Neural cell (in vitro differentiated cells): ENCODE measurements around the gene UROC1.

Experiments
- EZH2 ChIP-seq: fragments of 200-600, 300-800 bp; shearing (Covaris generic), sonication (generic); IDR thresholded peaks from 2 replicates; pipeline ENCODE4 v1.6.1; 2014; ENCODE audit warnings: antibody characterized with exemption, low read length, borderline replicate concordance, mild to moderate bottlenecking; ENCODE audit not compliant: insufficient read depth, poor library complexity, severe bottlenecking
- POLR2AphosphoS5 ChIP-seq: IDR thresholded peaks from 2 replicates; pipeline ENCODE4 v1.6.1; 2012
- TF ChIP-seq, protein P1 (sequence below): IDR thresholded peaks from 2 replicates; pipeline ENCODE4 v1.6.1; 2012; ENCODE audit warnings: borderline replicate concordance
- TF ChIP-seq, protein P2 (sequence below): fragments of 450-650 bp; IDR thresholded peaks from 2 replicates; pipeline ENCODE4 v1.5.1; 2014; ENCODE audit warnings: antibody characterized with exemption, mild to moderate bottlenecking, moderate library complexity; ENCODE audit not compliant: poor library complexity, severe bottlenecking

DNA sequence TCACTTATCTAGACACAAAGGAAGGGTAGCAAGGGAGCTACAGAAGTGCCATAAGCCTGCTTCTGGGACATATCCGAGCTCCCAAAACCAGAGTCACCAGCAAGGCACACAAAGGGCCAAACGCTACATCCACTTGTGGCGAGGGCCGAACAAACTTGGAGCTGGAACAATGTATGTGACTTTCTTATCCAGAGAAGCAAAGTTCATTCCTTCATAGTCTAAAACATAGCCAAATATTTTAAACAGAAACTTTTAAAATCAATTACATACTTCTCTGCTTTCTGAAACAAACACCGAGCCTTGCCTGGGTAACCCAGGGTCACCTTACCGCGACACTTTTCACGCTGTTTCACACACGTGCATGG is 57.8 kb downstream of the UROC1 start:
- TF ChIP-seq, protein P1, sequence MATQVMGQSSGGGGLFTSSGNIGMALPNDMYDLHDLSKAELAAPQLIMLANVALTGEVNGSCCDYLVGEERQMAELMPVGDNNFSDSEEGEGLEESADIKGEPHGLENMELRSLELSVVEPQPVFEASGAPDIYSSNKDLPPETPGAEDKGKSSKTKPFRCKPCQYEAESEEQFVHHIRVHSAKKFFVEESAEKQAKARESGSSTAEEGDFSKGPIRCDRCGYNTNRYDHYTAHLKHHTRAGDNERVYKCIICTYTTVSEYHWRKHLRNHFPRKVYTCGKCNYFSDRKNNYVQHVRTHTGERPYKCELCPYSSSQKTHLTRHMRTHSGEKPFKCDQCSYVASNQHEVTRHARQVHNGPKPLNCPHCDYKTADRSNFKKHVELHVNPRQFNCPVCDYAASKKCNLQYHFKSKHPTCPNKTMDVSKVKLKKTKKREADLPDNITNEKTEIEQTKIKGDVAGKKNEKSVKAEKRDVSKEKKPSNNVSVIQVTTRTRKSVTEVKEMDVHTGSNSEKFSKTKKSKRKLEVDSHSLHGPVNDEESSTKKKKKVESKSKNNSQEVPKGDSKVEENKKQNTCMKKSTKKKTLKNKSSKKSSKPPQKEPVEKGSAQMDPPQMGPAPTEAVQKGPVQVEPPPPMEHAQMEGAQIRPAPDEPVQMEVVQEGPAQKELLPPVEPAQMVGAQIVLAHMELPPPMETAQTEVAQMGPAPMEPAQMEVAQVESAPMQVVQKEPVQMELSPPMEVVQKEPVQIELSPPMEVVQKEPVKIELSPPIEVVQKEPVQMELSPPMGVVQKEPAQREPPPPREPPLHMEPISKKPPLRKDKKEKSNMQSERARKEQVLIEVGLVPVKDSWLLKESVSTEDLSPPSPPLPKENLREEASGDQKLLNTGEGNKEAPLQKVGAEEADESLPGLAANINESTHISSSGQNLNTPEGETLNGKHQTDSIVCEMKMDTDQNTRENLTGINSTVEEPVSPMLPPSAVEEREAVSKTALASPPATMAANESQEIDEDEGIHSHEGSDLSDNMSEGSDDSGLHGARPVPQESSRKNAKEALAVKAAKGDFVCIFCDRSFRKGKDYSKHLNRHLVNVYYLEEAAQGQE: no peak
- TF ChIP-seq, protein P2, sequence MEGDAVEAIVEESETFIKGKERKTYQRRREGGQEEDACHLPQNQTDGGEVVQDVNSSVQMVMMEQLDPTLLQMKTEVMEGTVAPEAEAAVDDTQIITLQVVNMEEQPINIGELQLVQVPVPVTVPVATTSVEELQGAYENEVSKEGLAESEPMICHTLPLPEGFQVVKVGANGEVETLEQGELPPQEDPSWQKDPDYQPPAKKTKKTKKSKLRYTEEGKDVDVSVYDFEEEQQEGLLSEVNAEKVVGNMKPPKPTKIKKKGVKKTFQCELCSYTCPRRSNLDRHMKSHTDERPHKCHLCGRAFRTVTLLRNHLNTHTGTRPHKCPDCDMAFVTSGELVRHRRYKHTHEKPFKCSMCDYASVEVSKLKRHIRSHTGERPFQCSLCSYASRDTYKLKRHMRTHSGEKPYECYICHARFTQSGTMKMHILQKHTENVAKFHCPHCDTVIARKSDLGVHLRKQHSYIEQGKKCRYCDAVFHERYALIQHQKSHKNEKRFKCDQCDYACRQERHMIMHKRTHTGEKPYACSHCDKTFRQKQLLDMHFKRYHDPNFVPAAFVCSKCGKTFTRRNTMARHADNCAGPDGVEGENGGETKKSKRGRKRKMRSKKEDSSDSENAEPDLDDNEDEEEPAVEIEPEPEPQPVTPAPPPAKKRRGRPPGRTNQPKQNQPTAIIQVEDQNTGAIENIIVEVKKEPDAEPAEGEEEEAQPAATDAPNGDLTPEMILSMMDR: no peak
- TF ChIP-seq EZH2: no peak
- TF ChIP-seq POLR2AphosphoS5: no peak
